HuH-7.5 (cell line): ENCODE results near the gene SOX8.
"Not testable (repeated sequence)": the region's sequence is repeated elsewhere in the genome, so short reads cannot be mapped to it uniquely, and the experiment has no call there.

Source experiments
- DNase-seq: peaks from one replicate; pipeline ENCODE4 v3.0.0; 2011; ENCODE audit warnings: low spot score

Gene SOX8

DNA sequence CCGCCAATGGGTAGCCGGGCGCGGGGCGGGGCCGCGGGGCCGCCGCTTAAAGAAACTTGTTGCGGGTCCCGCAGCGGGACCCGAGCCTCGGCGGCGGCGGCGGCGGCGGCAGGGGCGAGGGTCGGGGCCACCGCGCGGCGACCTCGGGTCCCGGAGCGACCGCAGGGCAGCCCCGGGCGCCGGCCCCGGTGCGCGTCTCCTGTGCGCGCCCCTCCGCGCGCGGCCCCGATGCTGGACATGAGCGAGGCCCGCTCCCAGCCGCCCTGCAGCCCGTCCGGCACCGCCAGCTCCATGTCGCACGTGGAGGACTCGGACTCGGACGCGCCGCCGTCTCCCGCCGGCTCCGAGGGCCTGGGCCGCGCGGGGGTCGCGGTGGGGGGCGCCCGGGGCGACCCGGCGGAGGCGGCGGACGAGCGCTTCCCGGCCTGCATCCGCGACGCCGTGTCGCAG lies at the start of gene SOX8:
Gene SOX8, plus strand, starts transcription at position 76 of the 450 bp plus-strand sequence. Its CDS starts 153 bp downstream, at position 229.
- no peak for DNase-seq

DNA sequence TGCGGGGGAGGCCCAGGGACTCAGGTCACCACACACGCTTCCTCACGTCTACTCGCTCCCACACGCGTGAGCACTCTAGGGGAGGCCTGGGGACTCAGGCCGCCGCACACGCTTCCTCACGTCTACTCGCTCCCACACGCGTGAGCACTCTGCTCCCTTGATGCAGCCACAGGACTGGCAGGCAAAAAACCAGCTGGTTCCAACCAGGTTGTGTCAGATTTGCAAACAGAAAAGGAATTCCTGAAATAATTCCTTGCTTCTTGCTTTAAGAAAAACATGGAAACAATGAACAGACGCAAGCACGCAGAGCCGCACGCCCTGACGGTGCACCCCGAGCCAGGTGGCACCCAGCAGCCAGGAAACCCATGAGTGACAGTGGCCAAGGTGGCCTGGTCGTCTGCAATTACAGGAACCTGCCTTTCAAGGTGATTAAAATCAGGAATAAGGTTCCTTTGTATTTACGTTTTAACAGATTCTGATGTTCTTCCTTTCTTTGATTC lies 48.7 kb upstream of the SOX8 start:
- DNase-seq, result no peak

DNA sequence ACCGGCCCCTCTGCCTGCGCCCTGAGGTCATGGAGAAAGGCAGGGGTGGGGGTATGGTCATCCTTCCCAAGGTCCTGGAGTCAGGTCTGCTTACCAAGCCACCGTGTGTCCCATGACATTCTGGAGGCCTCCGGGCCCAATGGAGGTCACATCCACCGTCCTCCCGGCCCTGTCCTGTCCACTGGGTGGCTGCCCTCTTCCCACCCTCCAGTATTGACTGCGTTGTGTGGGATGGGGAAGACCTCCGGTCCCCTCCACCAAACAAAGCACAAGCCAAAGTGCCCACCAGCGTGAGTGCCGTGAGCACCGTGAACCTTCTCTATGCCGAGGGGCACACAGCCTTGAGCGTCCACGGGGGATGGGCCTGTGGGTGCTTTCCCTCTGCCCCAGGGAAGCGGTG lies 48.0 kb upstream of the SOX8 start:
- DNase-seq, result no peak

DNA sequence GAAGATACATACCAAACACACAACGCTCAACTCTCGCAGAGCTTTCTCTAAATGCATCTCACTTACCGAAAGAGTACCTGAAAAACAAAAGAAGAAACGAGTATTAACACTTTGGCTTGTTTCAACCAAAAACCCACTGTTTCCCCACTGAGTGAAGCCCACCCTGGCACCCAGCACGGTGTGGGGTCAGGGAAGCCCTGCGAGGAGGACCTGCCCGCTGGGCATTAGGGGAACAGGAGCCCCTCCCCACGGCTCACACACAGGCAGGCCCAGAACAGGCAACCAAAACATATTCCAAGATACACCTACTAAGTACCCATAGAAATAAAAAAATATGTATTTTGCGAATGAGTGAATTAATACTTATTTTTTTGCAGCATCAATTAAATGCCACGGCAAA lies 47.4 kb upstream of the SOX8 start:
- no peak for DNase-seq

DNA sequence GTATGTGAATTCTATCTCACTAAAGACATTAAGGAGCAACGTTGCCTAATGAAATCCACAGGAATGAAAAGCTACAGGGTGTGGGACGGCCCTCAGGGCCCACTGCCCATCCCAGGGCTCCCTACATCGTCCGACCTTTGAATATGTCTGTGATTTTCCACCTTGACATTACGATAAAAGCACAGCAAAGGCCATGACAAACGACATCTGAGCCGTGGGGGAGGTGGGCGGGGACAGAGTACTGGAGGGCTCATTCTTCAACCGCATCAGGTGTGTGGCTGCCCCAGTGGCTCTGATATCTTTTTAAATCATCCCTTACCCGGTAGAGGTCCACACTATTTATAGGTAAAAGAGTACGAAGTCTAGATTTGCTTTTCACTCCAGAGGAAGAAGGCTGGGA lies 45.9 kb upstream of the SOX8 start:
- no peak for DNase-seq

DNA sequence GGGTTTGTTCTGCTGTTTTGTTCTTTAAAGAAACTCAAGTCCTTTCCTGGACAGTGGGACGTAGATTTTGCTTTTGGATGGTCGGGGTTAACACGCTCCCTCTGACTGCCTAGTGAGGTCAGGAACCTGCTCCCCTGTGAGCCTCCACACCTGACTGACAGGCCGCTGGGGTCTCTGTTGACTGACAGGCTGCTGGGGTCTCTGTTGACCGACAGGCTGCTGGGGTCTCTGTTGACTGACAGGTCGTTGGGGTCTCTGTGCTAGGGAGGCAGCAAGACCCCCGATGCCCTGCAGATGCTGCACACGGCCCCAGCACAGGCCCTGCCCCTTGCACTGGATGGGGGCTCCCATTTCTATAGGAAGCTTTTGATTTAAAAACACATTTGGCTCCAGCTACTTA lies 44.3 kb upstream of the SOX8 start:
- DNase-seq, result no peak

DNA sequence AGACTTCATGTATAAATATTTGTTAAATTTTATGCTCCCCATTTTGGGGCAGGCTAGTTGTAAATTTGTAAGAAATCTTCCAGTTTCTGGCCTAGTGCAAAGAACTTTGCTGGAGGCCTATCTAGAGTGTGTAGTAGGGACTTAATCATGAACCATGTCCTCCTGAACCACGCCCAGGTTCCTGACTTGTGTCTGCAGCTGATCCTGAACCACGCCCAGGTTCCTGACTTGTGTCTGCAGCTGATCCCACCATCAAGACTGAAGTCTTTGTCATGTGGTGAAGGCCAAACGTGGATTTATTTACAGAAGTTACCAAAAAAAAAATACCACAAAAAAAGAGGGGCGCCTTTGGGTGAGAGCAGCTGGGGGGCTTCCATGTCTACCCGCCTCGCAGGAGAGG lies 43.8 kb upstream of the SOX8 start:
- DNase-seq, result no peak

DNA sequence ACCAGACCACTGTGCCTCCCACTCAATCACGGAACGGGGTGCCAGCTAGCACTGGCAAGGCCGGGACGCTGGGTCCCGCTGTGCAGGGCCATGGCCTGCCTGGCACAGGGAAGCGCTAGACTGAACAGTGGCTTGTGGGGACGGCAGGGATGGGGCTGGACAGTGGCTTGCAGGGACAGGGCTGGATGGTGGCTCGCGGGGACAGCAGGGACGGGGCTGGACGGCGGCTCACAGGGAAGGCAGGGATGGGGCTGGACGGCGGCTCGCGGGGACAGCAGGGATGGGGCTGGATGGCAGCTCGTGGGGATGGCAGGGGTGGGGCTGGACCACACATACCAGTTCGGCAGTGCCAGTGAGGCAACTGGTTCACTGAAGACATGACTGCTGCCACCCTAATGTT lies 43.4 kb upstream of the SOX8 start:
- DNase-seq, result no peak

DNA sequence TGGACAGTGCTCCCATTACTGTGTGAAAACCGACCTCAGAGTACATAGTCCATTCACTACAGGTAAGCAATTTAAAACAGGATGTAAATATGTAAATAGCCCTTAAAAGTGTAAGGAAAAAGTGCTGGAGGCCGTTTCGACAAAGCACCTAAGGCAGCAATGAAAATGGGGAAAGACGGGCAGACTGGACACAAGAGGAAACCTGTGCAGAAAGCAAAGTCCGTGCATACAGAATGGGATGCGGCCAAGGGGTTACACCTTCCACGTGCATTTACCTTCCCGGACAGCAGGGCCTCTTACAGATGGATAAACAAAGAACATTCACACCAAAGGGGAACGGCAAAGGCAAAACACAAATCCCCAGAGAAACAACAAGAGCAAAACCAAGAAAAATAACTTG lies 42.8 kb upstream of the SOX8 start:
- DNase-seq, result no peak

DNA sequence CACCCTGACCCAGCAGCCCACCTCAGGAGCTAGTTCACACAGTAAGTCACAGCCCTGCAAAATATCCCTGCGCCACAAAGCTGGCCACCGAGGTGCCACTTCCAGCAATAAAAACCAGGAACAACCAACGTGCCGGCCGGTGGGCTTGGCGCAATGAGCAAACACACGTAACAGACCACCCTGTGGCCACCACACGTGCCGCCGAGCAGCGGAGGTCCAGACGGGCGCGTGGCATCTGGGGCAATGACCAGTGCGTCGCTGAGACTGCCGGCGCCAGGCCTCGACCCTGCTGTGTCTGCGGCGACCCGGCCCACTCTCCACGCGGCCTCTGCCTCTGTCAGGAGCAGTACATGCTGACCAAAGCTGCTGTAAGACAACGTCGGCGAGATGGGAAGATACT lies 42.3 kb upstream of the SOX8 start:
- DNase-seq, result no peak

DNA sequence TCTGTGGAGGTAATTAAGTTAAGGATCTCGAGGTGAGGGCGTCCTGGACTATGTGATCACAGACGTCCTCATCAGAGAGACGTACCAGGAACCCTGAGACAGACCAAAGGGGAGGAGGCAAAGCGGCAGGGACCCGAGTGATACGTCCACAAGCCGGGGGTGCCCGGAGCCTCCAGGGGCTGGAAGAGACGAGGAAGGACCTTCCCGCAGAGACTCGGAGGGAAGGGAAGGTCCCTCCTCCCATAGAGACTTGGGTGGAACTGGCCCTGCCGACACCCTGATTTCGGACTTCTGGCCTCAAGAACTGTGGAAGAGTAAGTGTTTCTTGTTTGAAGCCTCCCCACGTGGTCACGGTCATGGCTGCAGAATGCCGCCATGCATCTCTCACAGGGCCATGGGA lies 41.6 kb upstream of the SOX8 start:
- DNase-seq, result no peak

DNA sequence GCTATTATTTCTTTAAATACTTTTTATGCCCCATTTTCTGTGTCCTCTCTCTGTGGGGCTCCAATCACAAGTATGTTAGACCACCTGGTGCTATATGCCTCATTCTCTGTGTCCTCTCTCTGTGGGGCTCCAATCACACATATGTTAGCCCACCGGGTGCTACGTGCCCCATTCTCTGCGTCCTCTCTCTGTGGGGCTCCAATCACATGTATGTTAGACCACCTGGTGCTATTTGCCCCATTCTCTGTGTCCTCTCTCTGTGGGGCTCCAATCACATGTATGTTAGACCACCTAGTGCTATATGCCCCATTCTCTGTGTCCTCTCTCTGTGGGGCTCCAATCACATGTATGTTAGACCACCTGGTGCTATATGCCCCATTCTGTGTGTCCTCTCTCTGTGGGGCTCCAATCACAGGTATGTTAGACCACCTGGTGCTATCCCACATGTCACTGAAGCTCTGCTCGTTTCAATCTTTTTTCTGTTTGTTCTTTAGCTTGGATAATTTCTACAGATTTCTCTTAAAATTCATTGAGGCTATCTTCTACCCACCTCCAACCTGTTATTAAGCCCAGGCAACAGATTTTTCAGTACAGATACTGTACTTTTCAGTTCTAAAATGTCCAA lies 39.0 kb upstream of the SOX8 start:
- DNase-seq, result no peak

DNA sequence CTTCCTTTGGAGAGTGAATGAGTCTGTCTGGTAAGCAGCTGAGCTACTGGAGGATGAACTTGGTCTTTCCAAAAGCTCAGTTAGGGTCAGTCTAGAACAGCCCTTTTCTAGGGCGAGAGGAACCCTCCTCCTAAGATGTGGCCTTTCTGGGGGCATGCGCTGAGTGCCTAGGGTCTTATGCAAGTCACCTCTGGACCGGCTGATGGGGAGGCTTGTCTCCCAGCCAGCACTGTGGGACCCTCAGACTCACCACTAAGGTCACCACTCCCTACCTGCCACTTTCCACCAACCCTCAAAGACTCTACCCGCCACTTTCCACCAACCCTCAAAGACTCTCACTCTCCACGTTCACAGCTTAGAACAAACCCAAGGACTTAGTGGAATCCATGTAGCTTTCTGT lies 37.6 kb upstream of the SOX8 start:
- no peak for DNase-seq

DNA sequence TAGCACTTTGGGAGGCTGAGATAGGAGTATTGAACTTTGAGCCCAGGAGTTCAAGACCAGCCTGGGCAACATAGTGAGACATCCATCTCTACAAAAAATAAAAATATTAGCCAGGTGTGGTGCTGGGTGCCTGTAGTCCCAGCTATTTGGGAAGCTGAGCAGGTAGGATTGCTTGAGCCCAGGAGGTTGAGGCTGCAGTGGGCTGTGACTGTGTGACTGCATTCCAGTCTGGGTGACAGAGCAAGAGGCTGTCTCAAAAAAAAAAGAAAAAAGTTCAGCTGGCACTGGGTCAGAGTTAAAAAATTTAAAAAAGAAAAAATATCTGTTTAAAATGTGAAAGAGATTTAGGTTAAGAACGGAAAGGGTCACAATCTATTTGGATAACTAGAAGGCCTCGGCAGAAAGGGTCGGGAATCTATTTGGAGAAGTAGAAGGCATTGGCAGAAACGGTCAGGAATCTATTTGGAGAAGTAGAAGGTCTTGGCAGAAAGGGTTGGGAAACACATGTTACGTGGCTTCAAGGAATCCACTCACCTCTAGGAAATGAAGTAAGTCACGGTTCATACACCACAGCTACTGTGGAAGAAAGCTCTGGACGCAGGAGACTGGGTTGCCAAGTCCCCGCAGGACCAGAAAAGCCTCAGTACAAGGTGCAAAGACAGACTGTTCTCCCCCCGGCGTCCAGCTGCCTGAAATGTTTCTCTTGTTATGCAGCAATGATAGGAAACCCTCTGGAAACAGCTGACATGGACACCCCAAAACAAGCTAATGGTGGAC lies 36.1 kb upstream of the SOX8 start:
- DNase-seq, result no peak

DNA sequence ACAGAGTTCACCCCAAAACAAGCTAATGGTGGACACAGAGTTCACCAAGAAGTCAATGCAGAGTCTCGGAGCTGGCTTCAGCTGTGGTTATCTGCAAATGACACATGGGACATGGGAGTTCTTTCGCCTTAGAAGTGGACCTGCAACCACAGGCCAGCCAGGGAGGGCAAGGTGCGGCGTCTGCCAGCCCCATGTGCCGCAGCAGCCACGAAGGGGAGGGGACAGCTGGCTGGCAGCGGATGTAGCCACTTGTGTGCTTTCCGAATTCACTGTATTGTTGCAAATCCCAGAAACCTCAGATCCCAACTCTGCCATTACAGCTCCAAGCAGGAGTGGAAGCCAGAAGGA lies 35.5 kb upstream of the SOX8 start:
- no peak for DNase-seq

DNA sequence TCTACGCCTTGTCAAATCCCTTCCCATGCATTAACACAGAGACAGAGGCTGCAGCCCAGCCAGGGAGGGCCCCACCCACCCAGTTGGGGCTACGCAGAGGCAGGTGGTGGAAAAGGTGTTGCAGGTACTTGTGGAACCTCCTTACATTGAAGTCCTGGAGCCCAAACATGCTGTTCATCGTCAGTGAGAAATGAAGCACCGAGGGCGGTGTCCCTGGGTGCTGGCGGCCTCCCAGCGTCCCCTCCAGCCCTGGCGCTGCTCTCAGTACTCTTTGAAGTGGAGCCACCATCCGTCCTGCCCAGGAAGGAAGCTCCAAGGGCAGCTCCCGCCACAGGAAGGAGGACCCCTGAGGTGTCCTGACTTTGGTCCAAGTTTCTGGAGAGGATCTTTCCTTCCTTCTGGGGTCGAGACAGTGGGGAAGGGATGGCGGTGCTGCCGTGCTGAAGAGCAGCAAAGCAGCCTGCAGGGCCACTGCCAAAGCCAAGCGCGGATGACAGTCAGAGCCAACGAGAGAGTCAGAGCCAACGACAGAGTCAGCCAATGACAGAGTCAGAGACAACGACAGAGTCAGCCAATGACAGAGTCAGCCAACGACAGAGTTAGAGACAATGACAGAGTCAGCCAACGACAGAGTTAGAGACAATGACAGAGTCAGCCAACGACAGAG lies 34.2 kb upstream of the SOX8 start:
- no peak for DNase-seq

DNA sequence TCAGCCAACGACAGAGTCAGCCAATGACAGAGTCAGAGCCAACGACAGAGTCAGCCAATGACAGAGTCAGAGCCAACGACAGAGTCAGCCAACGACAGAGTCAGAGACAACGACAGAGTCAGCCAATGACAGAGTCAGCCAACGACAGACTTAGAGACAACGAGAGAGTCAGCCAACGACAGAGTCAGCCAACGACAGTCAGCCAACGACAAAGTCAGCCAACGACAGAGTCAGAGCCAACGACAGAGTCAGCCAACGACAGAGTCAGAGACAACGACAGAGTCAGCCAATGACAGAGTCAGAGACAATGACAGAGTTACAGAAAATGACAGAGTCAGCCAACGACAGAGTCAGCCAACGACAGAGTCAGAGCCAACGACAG lies 33.7 kb upstream of the SOX8 start:
- not testable (repeated sequence) for DNase-seq

DNA sequence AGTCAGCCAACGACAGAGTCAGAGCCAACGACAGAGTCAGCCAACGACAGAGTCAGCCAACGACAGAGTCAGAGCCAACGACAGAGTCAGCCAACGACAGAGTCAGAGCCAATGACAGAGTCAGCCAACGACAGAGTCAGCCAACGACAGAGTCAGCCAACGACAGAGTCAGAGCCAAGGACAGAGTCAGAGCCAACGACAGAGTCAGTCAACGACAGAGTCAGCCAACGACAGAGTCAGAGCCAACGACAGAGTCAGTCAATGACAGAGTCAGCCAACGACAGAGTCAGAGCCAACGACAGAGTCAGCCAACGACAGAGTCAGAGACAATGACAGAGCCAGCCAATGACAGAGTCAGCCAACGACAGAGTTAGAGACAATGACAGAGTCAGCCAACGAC lies 32.8 kb upstream of the SOX8 start:
- DNase-seq, result not testable (repeated sequence)

DNA sequence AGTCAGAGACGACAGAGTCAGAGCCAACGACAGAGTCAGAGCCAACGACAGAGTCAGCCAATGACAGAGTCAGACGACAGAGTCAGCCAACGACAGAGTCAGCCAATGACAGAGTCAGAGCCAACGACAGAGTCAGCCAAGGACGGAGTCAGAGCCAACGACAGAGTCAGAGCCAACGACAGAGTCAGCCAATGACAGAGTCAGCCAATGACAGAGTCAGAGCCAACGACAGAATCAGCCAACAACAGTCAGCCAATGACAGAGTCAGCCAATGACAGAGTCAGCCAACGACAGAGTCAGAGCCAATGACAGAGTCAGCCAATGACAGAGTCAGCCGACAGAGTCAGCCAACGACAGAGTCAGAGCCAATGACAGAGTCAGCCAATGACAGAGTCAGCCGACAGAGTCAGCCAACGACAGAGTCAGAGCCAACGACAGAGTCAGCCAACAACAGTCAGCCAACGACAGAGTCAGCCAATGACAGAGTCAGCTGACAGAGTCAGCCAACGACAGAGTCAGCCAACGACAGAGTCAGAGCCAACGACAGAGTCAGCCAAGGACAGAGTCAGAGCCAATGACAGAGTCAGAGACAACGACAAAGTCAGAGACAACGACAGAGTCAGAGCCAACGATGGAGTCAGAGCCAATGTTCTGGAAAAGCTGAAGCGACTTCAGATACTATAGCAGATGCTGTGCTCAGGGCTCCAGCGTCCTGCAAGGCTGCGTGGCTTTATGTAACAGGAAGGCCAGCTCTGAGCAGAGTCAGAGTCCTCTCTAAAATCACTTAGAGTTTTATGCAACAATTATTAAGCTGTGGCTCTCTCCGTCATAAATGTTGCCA lies 30.6 kb upstream of the SOX8 start:
- not testable (repeated sequence) for DNase-seq

DNA sequence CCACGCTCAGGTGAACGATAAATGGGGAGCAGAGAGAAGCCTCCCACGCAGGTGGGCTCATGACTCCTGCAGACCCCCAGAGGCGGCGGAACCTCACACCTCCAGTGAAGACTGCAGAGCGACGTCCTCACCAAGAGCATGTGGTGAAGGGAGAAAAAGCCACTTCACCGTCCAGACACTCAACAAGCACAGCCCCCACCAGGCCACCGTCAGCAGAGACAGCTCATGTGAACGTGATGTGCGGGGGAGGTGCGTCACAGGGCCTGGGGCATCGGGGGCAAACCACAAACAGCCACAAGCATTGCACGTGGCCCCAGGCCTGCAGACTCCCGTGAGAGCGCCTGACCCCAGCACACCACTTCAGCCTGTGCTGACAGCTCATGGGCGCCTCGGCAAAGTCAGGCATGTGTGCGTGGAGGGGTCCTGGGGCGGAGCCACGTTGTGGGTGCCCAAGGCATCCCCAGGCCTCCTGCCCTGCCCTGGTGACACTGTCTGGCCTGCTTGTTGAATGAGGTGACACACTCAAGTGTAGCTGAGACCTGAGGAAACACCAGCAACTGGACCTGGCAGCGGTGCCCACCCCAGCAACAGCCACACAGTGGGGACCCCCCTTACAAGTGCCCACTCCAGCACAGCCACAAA lies 29.8 kb upstream of the SOX8 start:
- DNase-seq, result no peak

DNA sequence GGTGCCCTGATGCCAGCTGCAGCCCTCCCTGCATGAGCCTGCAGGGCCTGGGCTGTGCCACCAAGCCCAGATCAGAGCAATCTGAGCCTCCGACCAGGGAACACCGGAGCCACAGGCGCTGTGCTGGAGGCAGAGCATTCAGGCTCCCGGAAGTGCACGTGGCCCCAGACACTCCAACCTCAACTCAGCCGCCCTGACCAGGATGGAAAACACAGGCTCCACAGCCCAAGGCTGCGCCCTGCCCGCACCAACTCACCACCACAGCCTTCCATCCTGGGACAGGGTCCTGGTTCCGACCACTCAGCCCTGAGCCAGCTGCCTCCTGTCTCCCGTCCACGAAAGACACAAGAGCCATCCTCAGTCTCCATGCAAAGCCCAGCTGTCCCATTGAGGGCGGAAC lies 29.2 kb upstream of the SOX8 start:
- no peak for DNase-seq

DNA sequence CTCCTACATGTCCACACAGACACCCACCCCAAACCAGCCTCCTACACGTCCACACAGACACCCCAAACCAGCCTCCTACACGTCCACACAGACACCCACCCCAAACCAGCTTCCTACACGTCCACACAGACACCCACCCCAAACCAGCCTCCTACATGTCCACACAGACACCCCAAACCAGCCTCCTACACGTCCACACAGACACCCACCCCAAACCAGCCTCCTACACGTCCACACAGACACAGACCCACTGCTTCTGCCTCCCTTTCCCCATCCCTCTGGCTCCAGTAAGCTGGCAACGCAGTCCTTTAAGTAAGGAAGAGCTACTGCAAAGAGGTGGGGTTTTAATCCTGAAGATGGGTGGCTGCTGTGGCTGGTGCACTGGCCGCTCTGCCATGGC lies 27.8 kb upstream of the SOX8 start:
- DNase-seq, result not testable (repeated sequence)
